ENCODE results near the gene P2RX4. TPM values are rescaled to one million over a fixed set of nuclear protein-coding genes. Genes with fewer than 3 reads are reported as not detected.
A peak's percentile ranks its signal among the peaks of the same experiment; 100 is the strongest.

Gene P2RX4
- total and polyA plus RNA-seq, 9 of the 15 experiments (the other 6 are each of a cell fraction or from before 2014, with no cell fraction given), result 6.6 to 21.5 (median 11.7) TPM

DNA sequence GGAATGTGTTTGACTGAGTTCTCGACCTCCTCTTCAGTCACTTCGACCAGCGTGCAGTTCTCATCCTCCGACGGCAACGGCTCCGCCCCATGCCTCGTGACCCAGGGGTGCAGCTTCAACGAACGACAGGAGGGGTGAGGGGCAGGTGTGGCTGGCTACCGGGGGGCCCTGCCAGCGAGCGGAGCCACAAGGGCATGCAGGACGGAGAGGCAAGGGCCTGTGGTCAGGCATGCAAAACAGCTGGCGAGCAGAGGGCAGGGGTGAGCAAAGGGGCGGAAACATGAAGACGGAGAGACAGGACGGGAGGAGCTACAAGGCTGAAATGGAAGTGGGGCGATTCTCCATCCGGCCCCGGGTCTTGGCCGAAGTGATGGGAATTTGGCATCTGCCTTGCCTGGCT is 38.7 kb downstream of the P2RX4 start:
- no TSS peak for BruUV-seq (replicated peaks)
- no peak overlapping the region for H3K4me3 ChIP-seq
- in situ Hi-C loops (cut with MboI) (no loop called here), intact Hi-C loops (cut with micrococcal nuclease) (no loop called here)
- H3K79me2 ChIP-seq (ENCODE audit: control insufficient read depth, insufficient read depth, low read length), result no peaks in the 10 kb centered on the region
- TF ChIP-seq CBFA2T2 (conservative IDR thresholded peaks at IDR 0.05) (no peak), POLR2G (IDR thresholded peaks at IDR 0.05; ENCODE audit: low read depth, low read length) (peak; percentile 49; the same call in 1 of the 2 replicates), RBBP5 (IDR thresholded peaks at IDR 0.05; ENCODE audit: borderline replicate concordance, insufficient read depth, low read length, poor library complexity, severe bottlenecking) (no peak)
- no peak overlapping the region for H3K27ac ChIP-seq (ENCODE audit: extremely low read depth, low read depth, low read length)
- H3K36me3 ChIP-seq (ENCODE audit: control insufficient read depth, insufficient read depth, low read length), result peaks cover 62% of the 10 kb centered on the region
- H3K4me2 ChIP-seq (ENCODE audit: insufficient read depth, low read length), result no peak overlapping the region
- FAIRE-seq (no peak), DNase-seq (ENCODE audit: extremely low read depth in 1 of 4, low spot score in 3 of 4) (no peak), ATAC-seq (no peak)
- H3K9me3 ChIP-seq (replicated peaks; ENCODE audit: control insufficient read depth, insufficient read depth, low read depth, low read length), result no peaks in the 10 kb centered on the region
- no peak overlapping the region for H2AFZ ChIP-seq (ENCODE audit: low read depth, low read length)
- no peaks in the 10 kb centered on the region for H3K27me3 ChIP-seq (ENCODE audit: control insufficient read depth in 2 of 2, insufficient read depth in 2 of 2, low read length in 2 of 2)
- CTCF ChIA-PET (ENCODE audit: low intra/inter-chr PET ratio), result no interaction called here
- H4K20me1 ChIP-seq (replicated peaks; ENCODE audit: control insufficient read depth, insufficient read depth, low read length), result peaks cover 4% of the 10 kb centered on the region; the same call in 1 of the 2 replicates
- POLR2A ChIA-PET, result interaction anchor here (0.6 to 1.5 kb wide), 5 partner anchors 10 to 637 kb away, joined by 3 to 10 read pairs (median 3); no protein-coding TSS in a partner anchor
- 89% methylated on average over 21 of the region's 22 CpGs for WGBS (ENCODE audit: insufficient coverage, low coverage, missing lambda C conversion rate)
- H3K9ac ChIP-seq (ENCODE audit: insufficient read depth in 1 of 2, low read depth in 2 of 2, low read length in 2 of 2), result no peak overlapping the region; a peak in 1 of 4 replicates
- no peaks in the 10 kb centered on the region for H3K9me1 ChIP-seq (ENCODE audit: control insufficient read depth, insufficient read depth, low read length)
- H3K4me1 ChIP-seq (replicated peaks in 1 of 2; ENCODE audit: control insufficient read depth in 2 of 2, insufficient read depth in 2 of 2, low read length in 2 of 2), result no peaks in the 10 kb centered on the region

GRCh38 chr12:121250359-121250758 is 40.4 kb downstream of the P2RX4 start:
- ATAC-seq (no peak), DNase-seq (ENCODE audit: extremely low read depth in 1 of 4, low spot score in 3 of 4) (no peak), FAIRE-seq (no peak)
- CTCF ChIA-PET (ENCODE audit: low intra/inter-chr PET ratio), result no interaction called here
- intact Hi-C loops (cut with micrococcal nuclease) (no loop called here), in situ Hi-C loops (cut with MboI) (no loop called here)
- POLR2A ChIA-PET, result no interaction called here
- no peaks in the 10 kb centered on the region for H3K4me1 ChIP-seq (replicated peaks in 1 of 2; ENCODE audit: control insufficient read depth in 2 of 2, insufficient read depth in 2 of 2, low read length in 2 of 2)
- no peaks in the 10 kb centered on the region for H3K27me3 ChIP-seq (ENCODE audit: control insufficient read depth in 2 of 2, insufficient read depth in 2 of 2, low read length in 2 of 2)
- no peak overlapping the region for H3K4me2 ChIP-seq (ENCODE audit: insufficient read depth, low read length)
- H4K20me1 ChIP-seq (replicated peaks; ENCODE audit: control insufficient read depth, insufficient read depth, low read length), result no peaks in the 10 kb centered on the region
- H3K79me2 ChIP-seq (ENCODE audit: control insufficient read depth, insufficient read depth, low read length), result no peaks in the 10 kb centered on the region
- no peak overlapping the region for H3K4me3 ChIP-seq
- H2AFZ ChIP-seq (ENCODE audit: low read depth, low read length), result no peak overlapping the region
- WGBS (ENCODE audit: insufficient coverage, low coverage, missing lambda C conversion rate), result 71% methylated on average over 14 of the region's 14 CpGs
- no peaks in the 10 kb centered on the region for H3K9me3 ChIP-seq (replicated peaks; ENCODE audit: control insufficient read depth, insufficient read depth, low read depth, low read length)
- no peaks in the 10 kb centered on the region for H3K9me1 ChIP-seq (ENCODE audit: control insufficient read depth, insufficient read depth, low read length)
- BruUV-seq (replicated peaks), result no TSS peak
- peaks cover 68% of the 10 kb centered on the region for H3K36me3 ChIP-seq (ENCODE audit: control insufficient read depth, insufficient read depth, low read length)
- H3K27ac ChIP-seq (ENCODE audit: extremely low read depth, low read depth, low read length), result no peak overlapping the region
- H3K9ac ChIP-seq (ENCODE audit: insufficient read depth in 1 of 2, low read depth in 2 of 2, low read length in 2 of 2), result no peak overlapping the region
- TF ChIP-seq CCNT2 (IDR thresholded peaks at IDR 0.05; ENCODE audit: borderline replicate concordance, extremely low read depth, insufficient read length, low read depth, low read length) (no peak), NR2C1 (IDR thresholded peaks at IDR 0.05) (no peak), NR2C1 (tag; IDR thresholded peaks at IDR 0.05) (no peak), BMI1 (IDR thresholded peaks at IDR 0.05; ENCODE audit: low read length) (no peak), KAT8 (IDR thresholded peaks at IDR 0.05; ENCODE audit: low read depth) (no peak), ASH1L (IDR thresholded peaks at IDR 0.05; ENCODE audit: borderline replicate concordance, low read depth, partially characterized antibody) (no peak), FOXJ2 (tag; IDR thresholded peaks at IDR 0.05) (no peak), CBX5 (IDR thresholded peaks at IDR 0.05; ENCODE audit: borderline replicate concordance, low read depth) (no peak), ERF (CRISPR knock-in tag; IDR thresholded peaks at IDR 0.05) (no peak), TFAM (CRISPR knock-in tag; conservative IDR thresholded peaks at IDR 0.05) (no peak), RUNX1 (IDR thresholded peaks at IDR 0.05; ENCODE audit: low read depth) (no peak), NFYB (IDR thresholded peaks at IDR 0.05; ENCODE audit: extremely low read depth, insufficient read length) (no peak)
- TF ChIP-seq, protein P1, sequence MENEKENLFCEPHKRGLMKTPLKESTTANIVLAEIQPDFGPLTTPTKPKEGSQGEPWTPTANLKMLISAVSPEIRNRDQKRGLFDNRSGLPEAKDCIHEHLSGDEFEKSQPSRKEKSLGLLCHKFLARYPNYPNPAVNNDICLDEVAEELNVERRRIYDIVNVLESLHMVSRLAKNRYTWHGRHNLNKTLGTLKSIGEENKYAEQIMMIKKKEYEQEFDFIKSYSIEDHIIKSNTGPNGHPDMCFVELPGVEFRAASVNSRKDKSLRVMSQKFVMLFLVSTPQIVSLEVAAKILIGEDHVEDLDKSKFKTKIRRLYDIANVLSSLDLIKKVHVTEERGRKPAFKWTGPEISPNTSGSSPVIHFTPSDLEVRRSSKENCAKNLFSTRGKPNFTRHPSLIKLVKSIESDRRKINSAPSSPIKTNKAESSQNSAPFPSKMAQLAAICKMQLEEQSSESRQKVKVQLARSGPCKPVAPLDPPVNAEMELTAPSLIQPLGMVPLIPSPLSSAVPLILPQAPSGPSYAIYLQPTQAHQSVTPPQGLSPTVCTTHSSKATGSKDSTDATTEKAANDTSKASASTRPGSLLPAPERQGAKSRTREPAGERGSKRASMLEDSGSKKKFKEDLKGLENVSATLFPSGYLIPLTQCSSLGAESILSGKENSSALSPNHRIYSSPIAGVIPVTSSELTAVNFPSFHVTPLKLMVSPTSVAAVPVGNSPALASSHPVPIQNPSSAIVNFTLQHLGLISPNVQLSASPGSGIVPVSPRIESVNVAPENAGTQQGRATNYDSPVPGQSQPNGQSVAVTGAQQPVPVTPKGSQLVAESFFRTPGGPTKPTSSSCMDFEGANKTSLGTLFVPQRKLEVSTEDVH (IDR thresholded peaks at IDR 0.05; ENCODE audit: low read depth, partially characterized antibody), result no peak
